Endodermal cell (in vitro differentiated cells): ENCODE data around the gene CORO7. TPM values are rescaled to one million over a fixed set of nuclear protein-coding genes. Genes with fewer than 3 reads are reported as not detected.
A peak's percentile ranks its signal among the peaks of the same experiment; 100 is the strongest.

Source experiments
- DNase-seq: peaks from one replicate; pipeline ENCODE4 v3.0.0-alpha.2; 2017
- H3K27ac ChIP-seq: 2 replicates; pipeline ENCODE4 v1.5.1; 2013; ENCODE audit warnings: mild to moderate bottlenecking, low read depth, low read length, moderate library complexity
- H3K27me3 ChIP-seq: 2 replicates; pipeline ENCODE4 v1.6.1; 2013; ENCODE audit warnings: mild to moderate bottlenecking, low read length, moderate library complexity; ENCODE audit not compliant: insufficient read depth, control insufficient read depth, poor library complexity, severe bottlenecking
- H3K36me3 ChIP-seq: 2 replicates; pipeline ENCODE4 v1.7.0; 2013; ENCODE audit warnings: mild to moderate bottlenecking, low read length, moderate library complexity; ENCODE audit not compliant: control insufficient read depth, insufficient read depth
- H3K4me1 ChIP-seq: one replicate; pipeline ENCODE4 v1.7.0; 2013; ENCODE audit warnings: low read length; ENCODE audit not compliant: control insufficient read depth, insufficient read depth
- H3K4me3 ChIP-seq: 2 replicates; pipeline ENCODE4 v1.5.1; 2013; ENCODE audit warnings: mild to moderate bottlenecking, low read length, moderate library complexity
- H3K9ac ChIP-seq: 2 replicates; pipeline ENCODE4 v1.6.1; 2013; ENCODE audit warnings: mild to moderate bottlenecking, low read length, moderate library complexity; ENCODE audit not compliant: poor library complexity, severe bottlenecking; ENCODE audit errors: extremely low read depth
- H3K9me3 ChIP-seq: 2 replicates; pipeline ENCODE4 v1.6.1; 2013; ENCODE audit warnings: mild to moderate bottlenecking, low read length, moderate library complexity; ENCODE audit not compliant: control insufficient read depth
- H3K27ac Mint-ChIP-seq: 2 replicates; pipeline ENCODE4 v1.8.0; 2020; ENCODE audit warnings: mixed read lengths
- H3K27me3 Mint-ChIP-seq: 2 replicates; pipeline ENCODE4 v1.8.0; 2021; ENCODE audit warnings: mild to moderate bottlenecking, mixed read lengths; ENCODE audit not compliant: insufficient read depth
- H3K36me3 Mint-ChIP-seq: 2 replicates; pipeline ENCODE4 v1.8.0; 2020; ENCODE audit warnings: low read depth, mixed read lengths
- H3K4me1 Mint-ChIP-seq: 2 replicates; pipeline ENCODE4 v1.8.0; 2020; ENCODE audit warnings: mixed read lengths
- H3K4me3 Mint-ChIP-seq: 2 replicates; pipeline ENCODE4 v1.8.0; 2020; ENCODE audit warnings: mild to moderate bottlenecking, moderate library complexity, mixed read lengths
- H3K9me3 Mint-ChIP-seq: 2 replicates; pipeline ENCODE4 v1.8.0; 2020; ENCODE audit warnings: mild to moderate bottlenecking, mixed read lengths
- WGBS, 2 experiments: methylation state at CpG; one replicate each; pipeline versions ENCODE4 v1.1.5 to v1.1.7; 2013; ENCODE audit warnings: missing lambda C conversion rate in 2 of 2, mixed read lengths in 1 of 2; ENCODE audit not compliant: insufficient coverage in 1 of 2, insufficient read length in 1 of 2; 5-methylcytosine and 5-hydroxymethylcytosine counted together
- long read RNA-seq, 4 experiments: library from polyadenylated mRNA in 2 of 4; library from RNA in 1 of 4; library from capped mRNA in 1 of 4; stranded (forward) in 3 of 4; unstranded in 1 of 4; transcript quantifications; one replicate each; pipeline ENCODE4 v2.0.0, GENCODE V29; 2020 to 2021; ENCODE audit warnings: inconsistent platforms in 1 of 4
- polyA plus RNA-seq, 2 experiments: library from polyadenylated mRNA; stranded (reverse); fragments of 50-300 nt; gene quantifications; one replicate each; pipeline ENCODE4 v1.2.3, GENCODE V29; 2013
- total RNA-seq, 2 donors: library from RNA; stranded (reverse); fragmentation: NEBNext Ultra II Directional in 1 of 2; extraction: Animal tissue kit (Norgen Biotek cat#: 25700) in 1 of 2; gene quantifications; 2 replicates in 1 of 2; 3 replicates in 1 of 2; pipeline ENCODE4 v1.2.1, GENCODE V29; 2021
- TF ChIP-seq, protein P1 (sequence below): fragments of 200-600 bp; sonication (generic); conservative IDR thresholded peaks from 2 replicates; pipeline ENCODE4 v1.5.0; 2021; ENCODE audit warnings: antibody characterized with exemption, mild to moderate bottlenecking

The CORO7 gene
- 10 to 100 TPM; 32.5 to 37.5 TPM for total RNA-seq
- 17.2 TPM for polyA plus RNA-seq (2013, experiment 1 of 2)
- 18.4 TPM for polyA plus RNA-seq (2013, experiment 2 of 2)
- long read RNA-seq, experiment 1, partial matches to known transcripts, result 6 of 13 reads
- long read RNA-seq, experiment 1, other reads (novel, unspliced or antisense), result 5 of 13 reads
- long read RNA-seq, experiment 2, transcript CORO7-201 (28 exons, 3,540 nt), result major isoform, 53 of 75 reads
- long read RNA-seq, experiment 2, partial matches to known transcripts, result 10 of 75 reads
- long read RNA-seq, experiment 2, other reads (novel, unspliced or antisense), result 10 of 75 reads
- long read RNA-seq, experiment 3, transcript CORO7-201 (28 exons, 3,540 nt), result major isoform, 71 of 96 reads
- long read RNA-seq, experiment 3, partial matches to known transcripts, result 9 of 96 reads
- long read RNA-seq, experiment 3, other reads (novel, unspliced or antisense), result 16 of 96 reads
- long read RNA-seq, experiment 4, partial matches to known transcripts, result 0 of 1 reads
- long read RNA-seq, experiment 4, other reads (novel, unspliced or antisense), result 1 of 1 reads

- Histone ChIP-seq H3K9ac (peak within 1 kb of the TSS; percentile 57), H3K27ac (no peak within 1 kb of the TSS), H3K36me3 (peaks cover 6% of the 10 kb centered on the region), H3K4me1 (no peaks in the 10 kb centered on the region), H3K4me3 (peak within 1 kb of the TSS; percentile 85), H3K9me3 (no peaks in the 10 kb centered on the region), H3K27me3 (no peaks in the 10 kb centered on the region)
- Mint-ChIP-seq H3K4me3 (peak within 1 kb of the TSS; percentile 68), H3K27me3 (peaks cover 10% of the 10 kb centered on the region), H3K36me3 (peaks cover 2% of the 10 kb centered on the region), H3K9me3 (no peaks in the 10 kb centered on the region), H3K27ac (no peak within 1 kb of the TSS), H3K4me1 (no peaks in the 10 kb centered on the region)
- DNase-seq, result peak; percentile 96
- 1% methylated on average over 34 to 92 of the region's 92 CpGs for WGBS, 2 experiments
- TF ChIP-seq, protein P1, sequence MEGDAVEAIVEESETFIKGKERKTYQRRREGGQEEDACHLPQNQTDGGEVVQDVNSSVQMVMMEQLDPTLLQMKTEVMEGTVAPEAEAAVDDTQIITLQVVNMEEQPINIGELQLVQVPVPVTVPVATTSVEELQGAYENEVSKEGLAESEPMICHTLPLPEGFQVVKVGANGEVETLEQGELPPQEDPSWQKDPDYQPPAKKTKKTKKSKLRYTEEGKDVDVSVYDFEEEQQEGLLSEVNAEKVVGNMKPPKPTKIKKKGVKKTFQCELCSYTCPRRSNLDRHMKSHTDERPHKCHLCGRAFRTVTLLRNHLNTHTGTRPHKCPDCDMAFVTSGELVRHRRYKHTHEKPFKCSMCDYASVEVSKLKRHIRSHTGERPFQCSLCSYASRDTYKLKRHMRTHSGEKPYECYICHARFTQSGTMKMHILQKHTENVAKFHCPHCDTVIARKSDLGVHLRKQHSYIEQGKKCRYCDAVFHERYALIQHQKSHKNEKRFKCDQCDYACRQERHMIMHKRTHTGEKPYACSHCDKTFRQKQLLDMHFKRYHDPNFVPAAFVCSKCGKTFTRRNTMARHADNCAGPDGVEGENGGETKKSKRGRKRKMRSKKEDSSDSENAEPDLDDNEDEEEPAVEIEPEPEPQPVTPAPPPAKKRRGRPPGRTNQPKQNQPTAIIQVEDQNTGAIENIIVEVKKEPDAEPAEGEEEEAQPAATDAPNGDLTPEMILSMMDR, result peak; percentile 21
Observed at GRCh38 chr16:4416200-4417032, at the start of gene CORO7. Gene CORO7, minus strand, starts transcription at chr16:4416596. Its CDS starts 78 bp downstream, at chr16:4416518.

DNA sequence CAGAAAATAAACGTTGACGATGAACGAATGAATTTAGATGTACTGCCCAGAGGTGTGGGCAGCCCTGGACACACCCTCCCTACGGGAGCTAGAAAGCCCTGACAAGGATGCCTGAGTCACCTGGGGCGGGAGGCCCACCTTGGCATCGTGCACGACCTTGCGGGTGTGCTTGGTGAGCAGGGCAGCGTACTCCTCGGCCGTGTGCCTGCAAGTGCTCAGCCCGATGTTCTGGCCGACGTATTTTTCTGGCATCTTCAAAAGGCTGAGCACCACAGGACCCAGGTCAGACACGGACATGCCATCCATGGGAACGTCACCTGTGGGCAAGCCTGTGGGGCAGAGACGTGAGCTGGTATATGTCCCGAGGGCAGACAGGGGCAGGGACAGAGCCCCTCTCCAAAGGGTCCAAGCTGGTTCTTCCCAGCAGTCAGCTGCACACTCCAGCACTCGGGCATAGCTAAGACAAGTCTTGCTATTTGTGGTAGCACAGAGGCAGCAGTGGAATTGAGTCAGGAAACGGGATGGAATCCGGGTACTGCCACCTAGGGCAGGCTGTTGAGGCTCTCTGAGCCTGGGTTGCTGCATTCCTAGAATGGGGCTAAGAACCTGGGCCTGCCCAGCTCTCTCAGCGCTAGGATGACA is 47.2 kb upstream of the CORO7 start:
- H3K9me3 ChIP-seq, result no peaks in the 10 kb centered on the region
- H3K27me3 ChIP-seq, result no peaks in the 10 kb centered on the region
- peaks cover 33% of the 10 kb centered on the region for H3K36me3 Mint-ChIP-seq
- no peak overlapping the region for H3K4me3 ChIP-seq
- H3K4me3 Mint-ChIP-seq, result no peak overlapping the region
- no peaks in the 10 kb centered on the region for H3K9me3 Mint-ChIP-seq
- H3K36me3 ChIP-seq, result peaks cover 32% of the 10 kb centered on the region
- H3K4me1 ChIP-seq, result no peaks in the 10 kb centered on the region
- H3K27me3 Mint-ChIP-seq, result no peaks in the 10 kb centered on the region
- peak overlapping the region; percentile 4 for H3K27ac ChIP-seq
- H3K9ac ChIP-seq, result peak overlapping the region; percentile 6
- WGBS, 2 experiments, result 92 to 93% methylated on average over 21 to 22 of the region's 22 CpGs
- peak overlapping the region; percentile 62 for H3K27ac Mint-ChIP-seq
- no peak for DNase-seq
- no peaks in the 10 kb centered on the region for H3K4me1 Mint-ChIP-seq
- TF ChIP-seq, protein P1, result no peak
